ENCODE results near the gene CAMK2A.

Gene CAMK2A

DNA sequence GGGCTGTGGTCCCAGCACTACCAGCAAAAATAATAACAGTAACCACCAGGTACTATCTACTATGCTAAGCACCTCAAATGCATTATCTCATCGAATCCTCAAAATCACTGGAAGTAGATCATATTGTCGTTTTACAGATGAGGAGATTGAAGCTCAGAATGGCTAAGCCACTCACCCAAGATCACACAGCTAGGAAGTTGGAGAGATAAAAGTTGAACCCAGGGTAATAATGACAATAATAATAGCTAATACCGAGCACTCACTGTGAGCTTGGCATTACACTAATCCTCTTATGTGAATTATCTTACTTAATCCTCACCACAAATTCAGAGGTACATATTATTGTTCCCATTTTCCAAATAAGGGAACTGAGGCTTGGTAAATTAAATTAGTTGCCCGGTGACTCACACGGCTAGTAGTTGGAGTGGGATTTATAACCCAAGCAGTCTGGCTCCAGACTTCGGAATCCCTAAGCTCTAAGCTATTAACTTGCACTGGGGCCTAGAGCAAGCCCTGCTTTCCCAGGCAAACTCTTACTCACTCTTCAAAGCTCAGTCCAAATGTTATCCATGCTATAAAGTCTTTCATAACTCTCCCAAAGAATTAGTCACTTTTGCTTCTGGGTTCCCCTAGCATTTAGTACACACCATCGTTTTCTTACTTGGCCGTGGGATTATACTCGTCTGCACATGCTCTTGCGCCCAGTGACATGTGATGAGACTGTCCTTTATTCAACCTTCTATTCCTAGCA, 9.3 kb upstream of the CAMK2A start:
- DNase-seq: no peak

DNA sequence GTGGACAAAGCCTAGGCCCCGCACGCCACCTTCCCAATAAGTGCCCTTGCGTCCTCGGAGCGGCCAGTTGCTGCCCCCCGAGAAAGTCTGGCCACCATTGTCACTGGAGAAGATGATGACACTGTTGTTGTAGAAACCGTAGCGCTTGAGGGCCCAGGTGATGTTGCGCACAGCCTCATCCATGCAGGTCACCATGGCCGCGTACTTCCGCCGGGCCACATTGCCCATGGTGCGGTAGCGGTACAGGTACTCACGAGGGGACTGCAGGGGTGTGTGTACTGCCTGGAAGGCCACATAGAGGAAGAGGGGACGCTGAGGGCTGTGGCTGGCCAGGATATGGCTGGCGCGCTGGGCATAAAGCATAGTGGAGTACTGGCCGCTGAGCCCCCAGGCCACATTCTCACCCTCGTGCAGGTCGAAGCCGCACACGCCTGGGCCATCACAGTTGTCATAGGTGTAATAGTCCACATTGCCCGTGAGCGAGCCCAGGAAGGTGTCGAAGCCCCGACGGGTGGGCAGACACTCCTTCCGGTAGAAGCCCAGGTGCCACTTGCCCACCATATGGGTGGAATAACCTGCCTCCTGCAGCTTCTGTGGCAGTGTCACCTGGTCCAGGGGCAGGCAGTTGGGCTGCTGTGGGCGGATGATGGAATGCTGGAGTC, 8.5 kb upstream of the CAMK2A start:
- DNase-seq: no peak

DNA sequence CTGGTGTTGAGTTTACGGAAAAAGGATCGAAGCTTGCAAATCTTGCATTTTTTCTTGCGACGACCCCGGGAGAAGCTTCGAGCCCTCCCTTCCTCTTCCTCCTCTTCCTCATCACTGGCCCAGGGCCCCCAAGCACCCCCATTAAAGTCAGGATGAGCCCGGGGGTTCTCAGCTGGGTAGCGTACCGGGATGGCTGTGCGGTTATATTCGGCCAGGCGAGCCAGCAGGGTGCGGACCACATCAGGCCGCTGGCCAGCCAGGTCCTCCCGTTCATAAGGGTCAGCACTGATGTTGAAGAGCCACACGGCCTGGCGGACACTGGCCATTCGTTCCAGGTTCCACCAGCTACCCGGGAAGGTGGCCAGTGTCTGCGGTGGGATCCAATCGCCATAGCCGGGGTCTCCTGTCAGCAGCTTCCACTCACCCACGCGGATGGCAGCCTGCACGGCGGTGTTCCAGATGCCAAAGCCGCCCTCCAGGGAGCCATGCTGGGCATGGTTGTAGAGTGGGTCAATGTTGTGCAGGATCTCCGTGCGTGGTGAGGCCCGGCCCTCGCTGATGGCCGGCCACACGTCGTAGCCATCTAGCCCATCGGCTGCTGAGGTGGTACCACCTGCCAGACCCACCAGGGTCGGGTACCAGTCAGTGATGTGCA, 7.8 kb upstream of the CAMK2A start:
- no peak for DNase-seq

DNA sequence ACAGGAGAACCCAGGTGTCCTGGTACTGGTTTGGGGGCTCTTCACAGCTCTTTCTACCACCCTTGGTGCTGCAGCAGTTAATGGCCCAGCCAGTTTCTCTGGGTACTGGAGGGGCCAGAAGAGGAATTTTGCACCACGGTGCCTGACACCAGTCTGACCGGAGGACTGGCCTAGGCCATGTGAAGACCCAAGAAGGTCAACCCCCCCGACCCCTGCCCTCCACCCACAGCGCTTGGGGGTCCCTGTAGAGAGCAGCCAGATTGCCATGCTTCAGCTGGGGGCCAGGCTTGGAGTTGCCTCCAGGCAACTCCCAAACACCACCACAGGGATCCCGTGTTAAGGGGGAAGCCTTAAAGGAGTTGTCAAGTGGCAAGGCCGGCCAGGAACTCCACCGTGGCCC, 6.9 kb upstream of the CAMK2A start:
- DNase-seq: no peak

DNA sequence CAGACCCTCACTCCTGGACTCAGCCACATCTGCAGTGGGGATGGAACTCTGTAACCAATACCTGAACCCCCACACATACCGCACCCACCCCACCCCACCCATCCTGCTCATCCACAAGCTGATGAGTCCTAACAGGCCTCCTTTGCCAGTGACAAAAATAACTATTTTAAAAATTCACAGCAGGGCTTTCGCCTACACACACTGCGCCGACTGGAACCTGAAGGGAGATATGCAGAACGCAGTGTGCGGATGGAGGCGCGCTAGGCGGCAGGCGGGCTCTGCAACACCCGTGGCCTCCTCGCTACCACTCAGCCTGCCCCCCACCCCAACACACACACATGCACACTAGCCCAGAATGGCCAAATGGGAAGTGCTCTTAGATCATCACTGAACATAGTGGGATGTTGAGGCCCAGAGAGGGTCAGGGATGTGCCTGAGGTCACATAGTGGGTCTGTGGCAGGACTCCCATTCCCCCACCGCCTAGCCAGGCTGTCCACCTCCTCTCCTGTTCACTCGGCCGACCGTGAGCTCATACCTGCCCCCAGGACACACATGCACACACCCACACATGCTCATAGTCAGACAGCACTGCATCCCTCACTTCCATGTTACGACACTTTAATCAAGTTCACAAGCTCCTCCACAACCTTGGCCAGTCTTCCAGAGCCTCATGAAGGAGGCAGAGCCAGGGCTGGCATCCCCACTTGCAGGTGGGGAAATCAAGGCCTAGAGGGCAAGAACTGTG, 6.3 kb upstream of the CAMK2A start:
- no peak for DNase-seq

DNA sequence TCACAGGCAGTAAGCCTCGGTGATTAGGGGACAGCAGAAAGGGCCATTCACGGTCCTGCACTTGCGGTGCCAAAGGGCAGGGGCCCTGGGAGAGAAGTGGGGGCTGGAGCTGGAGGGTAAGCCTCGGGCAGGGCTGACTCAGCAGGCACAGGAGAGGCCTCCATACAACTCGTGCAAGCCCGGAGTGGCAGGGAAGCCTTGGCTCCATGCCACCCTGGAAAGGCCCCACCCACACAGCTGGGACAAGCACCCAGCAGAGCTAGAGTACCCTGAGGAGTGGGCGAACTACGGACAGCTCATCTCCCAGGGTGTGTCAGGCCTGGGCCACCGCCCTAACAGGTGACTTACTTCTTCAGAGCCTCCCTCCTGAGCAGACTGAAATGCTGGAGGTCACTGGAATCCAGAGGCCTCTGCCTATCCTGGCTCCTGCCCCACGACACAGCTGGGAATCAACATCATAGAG, 5.6 kb upstream of the CAMK2A start:
- no peak for DNase-seq

- DNase-seq: no peak
Observed at GRCh38 chr5:150294551-150295071, 5.0 kb upstream of the CAMK2A start.

GRCh38 chr5:150293091-150293941, 3.7 kb upstream of the CAMK2A start:
- DNase-seq: no peak

GRCh38 chr5:150291388-150292385, 2.1 kb upstream of the CAMK2A start:
- DNase-seq: no peak

DNA sequence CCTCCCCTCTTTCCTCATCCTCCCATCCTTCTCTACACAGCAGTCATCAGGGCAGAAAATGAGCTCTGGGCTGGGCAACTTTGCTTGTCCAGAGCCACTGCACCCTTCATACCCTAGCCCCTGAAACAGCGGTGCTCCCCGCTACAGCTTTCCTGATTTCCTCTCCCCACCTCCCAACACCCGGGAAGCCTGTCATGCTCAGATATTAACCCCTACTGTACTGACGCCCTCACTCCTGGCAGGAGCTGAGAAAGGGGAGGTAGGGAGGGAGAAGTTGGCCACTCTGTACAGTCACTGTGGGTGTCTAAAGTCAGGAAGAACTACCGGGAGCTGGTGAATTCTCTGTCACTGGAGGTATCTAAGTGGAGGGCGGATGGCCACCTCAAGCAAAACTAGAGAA, 782 bp downstream of the CAMK2A start:
- no peak for DNase-seq

- DNase-seq: no peak
Observed at GRCh38 chr5:150288361-150288760, 1.2 kb downstream of the CAMK2A start.

DNA sequence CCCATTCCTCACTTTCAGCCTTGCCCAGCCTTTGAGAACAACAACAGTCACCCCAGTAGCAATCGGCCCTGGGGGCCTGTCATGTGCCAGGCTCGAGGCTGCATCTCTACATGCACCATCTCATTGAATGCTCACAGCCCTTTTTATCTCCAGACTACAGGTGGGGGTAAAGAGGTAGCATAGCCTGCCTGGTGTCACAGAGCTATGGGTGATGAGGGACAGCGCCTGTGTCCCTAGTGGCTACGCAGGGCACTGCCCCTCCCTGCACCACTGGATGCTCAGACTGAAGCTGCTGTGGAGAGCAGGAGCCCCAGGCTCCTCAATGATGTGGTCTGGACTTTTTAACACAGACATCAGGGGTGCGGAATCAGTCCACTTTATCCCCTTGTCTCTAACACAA, 2.8 kb downstream of the CAMK2A start:
- DNase-seq: no peak

DNA sequence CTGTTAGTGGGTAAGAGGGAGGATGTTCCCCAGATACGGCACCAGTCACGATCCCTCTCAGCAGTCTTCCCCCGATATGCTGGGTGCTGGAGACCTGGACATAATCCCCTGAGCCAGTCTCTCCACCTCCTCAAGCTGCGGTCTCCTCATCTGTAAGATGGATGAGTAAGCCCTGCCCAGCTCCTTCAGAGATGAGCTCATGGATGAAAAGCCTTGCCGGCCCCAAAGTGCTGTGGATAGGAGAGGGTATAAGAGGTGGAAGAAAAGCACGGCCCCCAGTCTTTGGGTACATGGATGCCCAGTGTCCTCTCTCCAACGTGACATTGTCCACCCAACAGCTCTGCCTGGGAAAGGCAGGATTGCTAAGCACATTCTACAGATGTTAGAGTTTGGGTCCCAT, 4.5 kb downstream of the CAMK2A start:
- no peak for DNase-seq

- no peak for DNase-seq
Observed at GRCh38 chr5:150284311-150284710, 5.3 kb downstream of the CAMK2A start.

DNA sequence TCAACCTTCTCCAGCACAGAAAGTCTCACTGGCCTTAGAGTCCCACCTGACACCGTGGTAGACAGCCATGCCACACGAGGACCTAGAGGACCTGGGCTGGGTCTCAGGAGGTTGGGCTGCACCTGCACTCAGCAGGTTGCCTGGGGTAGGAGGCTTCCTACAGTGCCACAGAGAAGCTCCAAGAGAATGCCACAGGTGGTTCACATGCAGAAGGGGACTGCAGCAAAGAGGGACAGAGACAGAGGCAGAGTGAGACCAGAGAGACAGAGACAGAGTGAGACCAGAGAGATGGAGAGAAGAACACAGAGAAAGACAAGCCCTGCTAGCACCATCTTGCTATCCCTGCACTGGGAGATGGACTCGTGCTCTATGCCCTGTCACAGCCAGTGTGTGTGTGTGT, 5.7 kb downstream of the CAMK2A start:
- no peak for DNase-seq

DNA sequence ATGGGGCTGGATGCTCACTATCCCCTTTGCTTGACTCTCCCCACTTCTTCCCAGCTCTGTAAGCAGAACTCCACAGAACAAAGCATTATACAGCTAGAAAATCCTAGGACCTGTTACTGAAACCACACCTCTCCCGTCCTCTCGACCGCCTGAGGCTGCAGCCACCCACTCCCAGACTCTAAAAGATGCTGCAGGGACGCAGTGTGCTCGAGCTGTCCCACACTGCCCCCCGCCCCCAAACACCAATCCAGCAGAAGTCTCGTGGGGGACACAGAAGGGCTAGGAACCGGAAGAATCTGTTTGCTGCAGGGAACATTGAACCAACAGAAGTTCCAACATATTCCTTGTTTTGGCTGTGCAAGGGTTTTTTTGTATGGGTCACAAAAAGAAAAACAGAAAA, 7.6 kb downstream of the CAMK2A start:
- no peak for DNase-seq

GRCh38 chr5:150279330-150280020, 10.1 kb downstream of the CAMK2A start:
- no peak for DNase-seq

DNA sequence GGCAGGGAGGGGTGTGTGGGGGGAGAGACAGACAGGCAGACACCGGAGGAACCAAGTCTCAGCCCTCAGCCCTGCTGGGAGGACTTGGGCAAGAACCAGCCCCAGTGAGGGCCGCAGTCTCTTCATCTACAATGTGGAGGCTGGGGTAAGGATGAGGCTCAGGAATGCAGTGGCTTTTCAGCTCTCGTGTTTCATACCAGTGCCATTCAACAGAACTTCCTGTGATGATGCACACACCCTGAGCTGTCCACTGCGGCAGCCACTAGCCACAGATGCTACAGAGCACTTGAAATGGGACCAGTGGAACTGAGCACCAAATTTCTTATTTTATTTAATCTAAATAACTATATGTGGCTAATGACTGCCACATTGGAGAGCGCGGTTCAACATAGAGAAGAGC, 10.7 kb downstream of the CAMK2A start:
- DNase-seq: no peak

DNA sequence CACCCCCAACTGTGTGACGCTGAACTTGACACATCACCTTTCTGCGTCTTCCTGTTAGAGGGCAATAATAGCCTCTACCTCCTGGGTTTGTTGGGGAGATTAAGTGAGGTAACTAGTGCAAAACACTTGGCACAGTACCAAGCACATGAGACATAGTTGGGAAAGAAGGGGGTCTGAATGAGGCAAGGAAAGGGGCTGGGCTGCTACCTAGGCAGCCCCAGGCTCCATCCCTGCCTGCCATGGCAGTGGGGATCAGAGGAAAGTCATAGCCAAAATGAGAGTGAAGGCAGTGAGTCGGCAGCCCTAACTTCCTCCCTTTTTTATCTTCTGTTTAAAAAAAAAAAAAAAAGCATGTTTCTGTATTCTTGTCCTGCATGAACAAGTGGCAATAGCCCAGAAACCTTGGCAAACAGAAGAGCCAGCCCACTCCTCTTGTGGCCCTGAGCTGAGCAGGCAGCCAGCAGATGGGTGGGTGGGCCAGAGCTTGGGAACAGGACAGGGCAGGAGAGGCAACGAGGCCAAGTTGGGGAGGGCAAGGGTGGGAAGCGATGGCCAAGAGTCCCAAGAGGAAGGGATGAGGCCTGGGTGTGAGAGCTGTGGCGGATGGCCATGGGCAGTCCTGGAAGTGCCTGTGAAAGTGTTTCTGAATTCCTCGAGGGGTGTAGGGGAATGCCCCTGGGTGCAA, 11.4 kb downstream of the CAMK2A start:
- no peak for DNase-seq

DNA sequence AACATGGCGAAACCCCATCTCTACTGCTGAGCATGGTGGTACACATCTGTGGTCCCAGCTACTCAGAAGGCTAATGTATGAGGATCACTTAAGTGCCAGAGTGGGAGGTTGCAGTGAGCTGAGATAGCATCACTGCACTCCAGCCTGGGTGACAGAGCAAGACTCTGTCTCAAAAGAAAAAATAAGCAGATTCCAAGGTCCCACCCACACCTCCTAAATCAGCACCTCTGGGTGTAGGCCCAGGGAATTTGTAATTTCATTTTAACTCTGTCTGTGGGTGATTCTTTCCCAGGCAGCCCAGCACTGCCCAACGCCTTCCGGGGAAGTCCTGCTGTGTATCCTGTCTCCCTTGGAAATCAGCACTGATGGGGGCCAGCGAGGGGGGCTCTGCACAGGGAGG, 12.5 kb downstream of the CAMK2A start:
- no peak for DNase-seq
